Hepatocyte (in vitro differentiated cells): ENCODE results near the gene BTK. TPM values are rescaled to one million over a fixed set of nuclear protein-coding genes. Genes with fewer than 3 reads are reported as not detected.
A peak's percentile ranks its signal among the peaks of the same experiment; 100 is the strongest.

Experiments
- DNase-seq: peaks from one replicate; pipeline ENCODE4 v3.0.0-alpha.2; 2016; ENCODE audit warnings: low spot score
- H2AFZ ChIP-seq: fragments of 200-600 bp; sonication (generic); 2 replicates; pipeline ENCODE4 v1.6.0; 2016; ENCODE audit warnings: antibody characterized with exemption, mild to moderate bottlenecking
- H3K27ac ChIP-seq: fragments of 200-600 bp; sonication (generic); 2 replicates; pipeline ENCODE4 v1.5.1; 2016; ENCODE audit warnings: mild to moderate bottlenecking
- H3K27me3 ChIP-seq: fragments of 200-600 bp; sonication (generic); 2 replicates; pipeline ENCODE4 v1.6.1; 2016
- H3K36me3 ChIP-seq: fragments of 200-600 bp; sonication (generic); replicated peaks from 2 replicates; pipeline ENCODE4 v1.5.1; 2016; ENCODE audit warnings: low read depth; ENCODE audit not compliant: insufficient read depth
- H3K4me1 ChIP-seq: fragments of 200-600 bp; sonication (generic); 2 replicates; pipeline ENCODE4 v1.5.1; 2016; ENCODE audit warnings: mild to moderate bottlenecking, moderate library complexity; ENCODE audit not compliant: insufficient read depth
- H3K4me2 ChIP-seq: fragments of 200-600 bp; sonication (generic); 2 replicates; pipeline ENCODE4 v1.6.0; 2016
- H3K4me3 ChIP-seq: fragments of 200-600 bp; sonication (generic); 2 replicates; pipeline ENCODE4 v1.5.1; 2016; ENCODE audit warnings: mild to moderate bottlenecking
- H3K79me2 ChIP-seq: fragments of 200-600 bp; sonication (generic); 2 replicates; pipeline ENCODE4 v1.6.0; 2017; ENCODE audit warnings: mild to moderate bottlenecking
- H3K9me2 ChIP-seq: fragments of 200-600 bp; sonication (generic); replicated peaks from 2 replicates; pipeline ENCODE4 v1.6.0; 2017; ENCODE audit warnings: mild to moderate bottlenecking; ENCODE audit not compliant: insufficient read depth
- H3K9me3 ChIP-seq: fragments of 200-600 bp; sonication (generic); 2 replicates; pipeline ENCODE4 v1.5.1; 2016; ENCODE audit warnings: low read depth, mild to moderate bottlenecking
- H4K20me1 ChIP-seq: fragments of 200-600 bp; sonication (generic); 2 replicates; pipeline ENCODE4 v1.6.0; 2016; ENCODE audit warnings: mild to moderate bottlenecking; ENCODE audit not compliant: insufficient read depth, poor library complexity, severe bottlenecking
- CTCF ChIP-seq: fragments of 200-600 bp; sonication (generic); IDR thresholded peaks from 2 replicates; pipeline ENCODE4 v1.5.1; 2016; ENCODE audit warnings: antibody characterized with exemption, mild to moderate bottlenecking; ENCODE audit not compliant: poor library complexity
- EZH2 ChIP-seq: fragments of 200-600 bp; sonication (generic); IDR thresholded peaks from 2 replicates; pipeline ENCODE4 v1.6.1; 2016; ENCODE audit warnings: antibody characterized with exemption, mild to moderate bottlenecking, borderline replicate concordance
- EZH2phosphoT487 ChIP-seq: fragments of 200-600 bp; sonication (generic); IDR thresholded peaks from one replicate; pipeline ENCODE4 v1.6.1; 2018; ENCODE audit warnings: antibody characterized with exemption, mild to moderate bottlenecking, low read depth, moderate library complexity; ENCODE audit not compliant: unreplicated experiment, severe bottlenecking
- WGBS: methylation state at CpG from one replicate; pipeline ENCODE4 v1.1.6; 2016; ENCODE audit warnings: low lambda C conversion rate; ENCODE audit errors: missing lambda C conversion rate; 5-methylcytosine and 5-hydroxymethylcytosine counted together
- polyA plus RNA-seq: library from polyadenylated mRNA; unstranded; fragments of >200 nt; fragmentation: Nextera tagmentation; extraction: Ambion mirVana; gene quantifications from 2 replicates; pipeline ENCODE4 v1.2.1, GENCODE V29; 2016
- total RNA-seq: library from RNA; depleted of rRNA; stranded (reverse); fragments of >200 nt; gene quantifications from 2 replicates; pipeline ENCODE4 v1.2.3, GENCODE V29; 2014

BTK gene
- total and polyA plus RNA-seq, 2 experiments from 2014 or later, result 0.70 to 1.4 TPM

DNA sequence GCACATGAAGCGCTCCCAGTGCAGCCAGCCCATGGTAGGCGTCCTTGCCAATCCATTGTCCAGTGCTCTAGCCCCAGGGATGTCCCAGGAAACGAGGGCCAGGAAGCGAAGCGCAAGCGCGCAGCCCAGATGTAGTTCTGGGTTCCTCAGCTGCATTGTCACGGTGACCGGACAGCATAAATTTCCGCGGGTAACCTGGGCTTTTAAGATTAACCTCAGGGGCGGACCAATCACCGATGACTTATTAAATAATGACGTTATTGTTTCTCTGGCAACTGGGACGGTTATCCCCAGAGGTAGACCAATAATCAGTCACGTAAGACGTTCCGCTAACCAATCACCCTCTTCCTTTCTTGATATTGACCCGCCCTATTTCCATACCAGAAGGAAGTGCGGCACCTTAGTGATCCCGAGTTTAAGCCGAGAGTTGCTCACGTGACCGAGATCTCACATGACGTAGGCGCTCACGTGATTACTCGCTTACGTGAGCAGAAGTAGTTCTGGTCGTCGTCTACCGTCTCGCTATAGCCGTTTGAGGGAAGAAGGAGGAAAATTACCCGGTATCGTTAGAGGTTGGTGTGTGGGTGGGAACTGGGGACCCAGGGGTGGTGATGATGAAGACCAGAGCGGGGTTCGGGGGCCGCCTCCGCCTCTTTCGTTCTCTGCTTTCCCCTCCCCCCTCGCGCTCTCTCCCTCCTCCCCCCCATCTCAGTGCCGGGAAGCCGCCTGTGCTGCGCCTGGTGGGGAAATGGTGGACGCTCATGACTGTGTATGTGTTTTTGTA lies 21.9 kb upstream of the BTK start, which contains the start of the genes GLA and HNRNPH2:
Gene GLA (minus strand): TSS at position 178 of the 784 bp plus-strand sequence. CDS start 22 bp downstream, at position 156.
Gene HNRNPH2 (plus strand): TSS at position 475 of the 784 bp plus-strand sequence. CDS start 3,767 bp downstream, outside the sequence.
- Histone ChIP-seq H3K79me2 (peaks cover 63% of the 10 kb centered on the region), H3K9me3 (no peaks in the 10 kb centered on the region), H2AFZ (peak within 1 kb of the TSS; percentile 53), H3K4me1 (no peaks in the 10 kb centered on the region), H3K27me3 (no peaks in the 10 kb centered on the region), H3K4me2 (peak within 1 kb of the TSS; percentile 74), H3K36me3 (no peaks in the 10 kb centered on the region), H3K27ac (peak within 1 kb of the TSS; percentile 97), H3K4me3 (peak within 1 kb of the TSS; percentile 62), H3K9me2 (no peaks in the 10 kb centered on the region), H4K20me1 (peaks cover 12% of the 10 kb centered on the region)
- 51% methylated on average over 40 of the region's 47 CpGs for WGBS
- no peak for TF ChIP-seq CTCF
- TF ChIP-seq EZH2phosphoT487, result no peak
- TF ChIP-seq EZH2, result no peak
- DNase-seq, result peak; percentile 95

- Histone ChIP-seq H3K4me2 (peak overlapping the region; percentile 74), H3K4me3 (peak overlapping the region; percentile 22), H3K27ac (peak overlapping the region; percentile 81), H3K27me3 (no peaks in the 10 kb centered on the region), H3K9me3 (no peaks in the 10 kb centered on the region), H3K9me2 (no peaks in the 10 kb centered on the region), H3K36me3 (no peaks in the 10 kb centered on the region), H2AFZ (peak overlapping the region; percentile 53), H3K79me2 (peaks cover 56% of the 10 kb centered on the region), H3K4me1 (no peaks in the 10 kb centered on the region), H4K20me1 (peaks cover 12% of the 10 kb centered on the region)
- 42% methylated on average over 15 of the region's 15 CpGs for WGBS
- DNase-seq, result no peak
- TF ChIP-seq CTCF, result no peak
- TF ChIP-seq EZH2phosphoT487, result no peak
- TF ChIP-seq EZH2, result no peak
Measured at GRCh38 chrX:101407167-101407747, 21.3 kb upstream of the BTK start.

- Histone ChIP-seq H3K79me2 (peaks cover 4% of the 10 kb centered on the region), H3K27me3 (no peaks in the 10 kb centered on the region), H3K4me1 (no peaks in the 10 kb centered on the region), H3K9me3 (no peaks in the 10 kb centered on the region), H2AFZ (no peak overlapping the region), H3K4me2 (no peak overlapping the region), H3K4me3 (no peak overlapping the region), H3K9me2 (no peaks in the 10 kb centered on the region), H3K36me3 (no peaks in the 10 kb centered on the region), H4K20me1 (no peaks in the 10 kb centered on the region), H3K27ac (no peak overlapping the region)
- 91% methylated on average over 4 of the region's 4 CpGs for WGBS
- TF ChIP-seq EZH2 (no peak), EZH2phosphoT487 (no peak), CTCF (no peak)
- no peak for DNase-seq
Measured at GRCh38 chrX:101399825-101400224, 13.8 kb upstream of the BTK start.
